Liver (tissue), 9 donors: ENCODE measurements around the gene ORM2. TPM values are rescaled to one million over a fixed set of nuclear protein-coding genes. Genes with fewer than 3 reads are reported as not detected.
A peak's percentile ranks its signal among the peaks of the same experiment; 100 is the strongest.
"Not testable (repeated sequence)": the region's sequence is repeated elsewhere in the genome, so short reads cannot be mapped to it uniquely, and the experiment has no call there.

Experiments used
- DNase-seq: peaks from one replicate; pipeline ENCODE4 v3.0.0-alpha.2; 2017; ENCODE audit warnings: low spot score
- H3K27ac ChIP-seq, 2 donors: one replicate each; pipeline ENCODE4 v1.7.0; 2013; ENCODE audit warnings: inconsistent platforms in 2 of 2, low read length in 2 of 2, control low read depth in 1 of 2, low read depth in 1 of 2, mild to moderate bottlenecking in 1 of 2
- H3K27me3 ChIP-seq, 4 donors: one replicate each; pipeline versions ENCODE4 v1.6.1 to v1.7.0; 2013; ENCODE audit warnings: low read length in 3 of 4, inconsistent platforms in 1 of 4, mild to moderate bottlenecking in 1 of 4, moderate library complexity in 1 of 4; ENCODE audit not compliant: control insufficient read depth in 4 of 4, insufficient read depth in 4 of 4
- H3K36me3 ChIP-seq, 4 donors: one replicate each; pipeline versions ENCODE4 v1.6.1 to v1.7.0; 2013; ENCODE audit warnings: low read length in 3 of 4, mild to moderate bottlenecking in 3 of 4, low read depth in 1 of 4, moderate library complexity in 1 of 4; ENCODE audit not compliant: control insufficient read depth in 4 of 4, insufficient read depth in 3 of 4
- H3K4me1 ChIP-seq, 4 donors: one replicate each; pipeline versions ENCODE4 v1.6.1 to v1.7.0; 2013; ENCODE audit warnings: low read length in 3 of 4, mild to moderate bottlenecking in 3 of 4, moderate library complexity in 1 of 4; ENCODE audit not compliant: control insufficient read depth in 4 of 4, insufficient read depth in 4 of 4
- H3K4me3 ChIP-seq, 3 donors: one replicate each; pipeline versions ENCODE4 v1.6.1 to v1.7.0; 2013; ENCODE audit warnings: low read length in 3 of 3, control low read depth in 1 of 3, low read depth in 1 of 3, mild to moderate bottlenecking in 1 of 3
- H3K9ac ChIP-seq, 2 donors: one replicate each; pipeline ENCODE4 v1.7.0; 2013; ENCODE audit warnings: low read length in 2 of 2, mild to moderate bottlenecking in 2 of 2, moderate library complexity in 2 of 2, control low read depth in 1 of 2, low read depth in 1 of 2
- H3K9me3 ChIP-seq, 4 donors: one replicate each; pipeline versions ENCODE4 v1.6.1 to v1.7.0; 2013; ENCODE audit warnings: low read length in 3 of 4; ENCODE audit not compliant: control insufficient read depth in 4 of 4
- EGR1 ChIP-seq, 2 donors: IDR thresholded peaks; 2 replicates each; pipeline ENCODE4 v1.6.1; 2016 to 2018; ENCODE audit warnings: antibody characterized with exemption in 2 of 2, low read depth in 2 of 2
- FOXA1 ChIP-seq: IDR thresholded peaks from 2 replicates; pipeline ENCODE4 v1.6.1; 2016; ENCODE audit warnings: antibody characterized with exemption
- HNF4A ChIP-seq, 2 donors: conservative IDR thresholded peaks; 2 replicates each; pipeline ENCODE4 v1.6.1; 2016; ENCODE audit warnings: antibody characterized with exemption in 2 of 2, mild to moderate bottlenecking in 2 of 2
- HNF4G ChIP-seq: IDR thresholded peaks from 2 replicates; pipeline ENCODE4 v1.6.1; 2016; ENCODE audit warnings: antibody characterized with exemption
- JUND ChIP-seq, 2 donors: IDR thresholded peaks; 2 replicates each; pipeline ENCODE4 v1.6.1; 2016; ENCODE audit warnings: antibody characterized with exemption in 2 of 2
- MAX ChIP-seq: IDR thresholded peaks from 2 replicates; pipeline ENCODE4 v1.6.1; 2016; ENCODE audit warnings: antibody characterized with exemption
- RAD21 ChIP-seq, 2 donors: IDR thresholded peaks; 2 replicates each; pipeline ENCODE4 v1.6.1; 2016; ENCODE audit warnings: antibody characterized with exemption in 2 of 2, mild to moderate bottlenecking in 2 of 2
- RXRA ChIP-seq, 2 donors: IDR thresholded peaks; 2 replicates each; pipeline ENCODE4 v1.6.1; 2017 to 2018; ENCODE audit warnings: antibody characterized with exemption in 2 of 2, mild to moderate bottlenecking in 1 of 2
- SP1 ChIP-seq: IDR thresholded peaks from 2 replicates; pipeline ENCODE4 v1.6.1; 2018; ENCODE audit warnings: antibody characterized with exemption, mild to moderate bottlenecking
- TAF1 ChIP-seq: conservative IDR thresholded peaks from 2 replicates; pipeline ENCODE4 v1.6.1; 2016; ENCODE audit warnings: antibody characterized with exemption, mild to moderate bottlenecking
- YY1 ChIP-seq: IDR thresholded peaks from 2 replicates; pipeline ENCODE4 v1.6.1; 2016; ENCODE audit warnings: antibody characterized with exemption, mild to moderate bottlenecking
- WGBS: extraction: QIAGEN DNeasy Blood & Tissue Kit; methylation state at CpG from one replicate; pipeline ENCODE4 v1.1.7; 2013; 5-methylcytosine and 5-hydroxymethylcytosine counted together
- polyA plus RNA-seq, 2 donors: library from polyadenylated mRNA; stranded (reverse) in 1 of 2; unstranded in 1 of 2; fragments of 200-250 nt in 1 of 2; fragments of >200 nt in 1 of 2; fragmentation: Nextera tagmentation in 1 of 2; extraction: Ambion mirVana in 1 of 2; gene quantifications; one replicate each; pipeline versions ENCODE4 v1.2.1 to v1.2.3, GENCODE V29; 2013 to 2015
- total RNA-seq, 2 donors: library from RNA; depleted of rRNA; stranded (reverse); fragments of >200 nt; gene quantifications; one replicate each; pipeline ENCODE4 v1.2.3, GENCODE V29; 2014
- TF ChIP-seq, protein P1 (sequence below): IDR thresholded peaks from 2 replicates; pipeline ENCODE4 v1.6.1; 2016; ENCODE audit warnings: antibody characterized with exemption, mild to moderate bottlenecking
- TF ChIP-seq, protein P2 (sequence below): fragments of 150-350 bp; IDR thresholded peaks from 2 replicates; pipeline ENCODE4 v1.5.1; 2017; ENCODE audit warnings: improper control_type of control experiment, low read depth, low read length; ENCODE audit not compliant: missing input control
- donor health status: healthy.
- donor health status: healthy.
- donor health status: healthy.
- donor health status: healthy.
- donor health status: healthy.

The ORM2 gene
- total and polyA plus RNA-seq, 4 donors: 276 to 7,373 (median 5,310) TPM

DNA sequence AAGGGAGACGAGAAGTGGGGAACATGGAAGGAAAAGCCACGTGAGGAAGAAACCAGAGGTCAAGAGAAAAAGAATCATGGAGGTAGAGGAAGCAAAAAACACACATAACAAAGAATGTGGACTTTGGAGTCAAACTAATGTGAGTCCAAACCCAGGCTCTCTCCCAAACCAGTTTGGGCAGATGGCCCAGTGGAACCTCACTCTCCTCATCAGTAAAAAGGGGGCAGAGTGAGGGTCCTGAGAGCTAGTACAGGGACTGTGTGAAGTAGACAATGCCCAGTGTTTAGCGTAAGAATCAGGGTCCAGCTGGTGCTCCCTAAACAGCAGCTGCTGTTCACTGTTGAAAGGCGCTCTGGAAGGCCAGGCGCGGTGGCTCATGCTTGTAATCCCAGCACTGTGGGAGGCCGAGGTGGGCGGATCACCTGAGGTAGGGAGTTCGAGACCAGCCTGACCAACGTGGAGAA is 1.3 kb upstream of the ORM2 start:
- not testable (repeated sequence) for DNase-seq, H3K27me3 ChIP-seq, H3K9me3 ChIP-seq, H3K9ac ChIP-seq
- Histone ChIP-seq H3K27ac (peak overlapping the region; percentile 82 to 97), H3K4me1 (peaks cover 9 to 56% (median 41%) of the 10 kb centered on the region in 4 donors), H3K36me3 (peaks cover 0 to 14% (median 7%) of the 10 kb centered on the region in 4 donors), H3K4me3 (peak overlapping the region; percentile 34 to 70 (median 55))
- TF ChIP-seq FOXA1 (peak; percentile 6), YY1 (peak; percentile 85), RXRA (IDR thresholded peaks at IDR 0.05) (peak; percentile 66 to 68), SP1 (peak; percentile 88), MAX (peak; percentile 73), HNF4A (conservative IDR thresholded peaks at IDR 0.05) (peak; percentile 89 to 94), HNF4G (peak; percentile 86), JUND (IDR thresholded peaks at IDR 0.05) (peak; percentile 33 to 38), RAD21 (IDR thresholded peaks at IDR 0.05) (peak in 1 of 2 donors; percentile 21), TAF1 (peak; percentile 28)
- TF ChIP-seq, protein P1, sequence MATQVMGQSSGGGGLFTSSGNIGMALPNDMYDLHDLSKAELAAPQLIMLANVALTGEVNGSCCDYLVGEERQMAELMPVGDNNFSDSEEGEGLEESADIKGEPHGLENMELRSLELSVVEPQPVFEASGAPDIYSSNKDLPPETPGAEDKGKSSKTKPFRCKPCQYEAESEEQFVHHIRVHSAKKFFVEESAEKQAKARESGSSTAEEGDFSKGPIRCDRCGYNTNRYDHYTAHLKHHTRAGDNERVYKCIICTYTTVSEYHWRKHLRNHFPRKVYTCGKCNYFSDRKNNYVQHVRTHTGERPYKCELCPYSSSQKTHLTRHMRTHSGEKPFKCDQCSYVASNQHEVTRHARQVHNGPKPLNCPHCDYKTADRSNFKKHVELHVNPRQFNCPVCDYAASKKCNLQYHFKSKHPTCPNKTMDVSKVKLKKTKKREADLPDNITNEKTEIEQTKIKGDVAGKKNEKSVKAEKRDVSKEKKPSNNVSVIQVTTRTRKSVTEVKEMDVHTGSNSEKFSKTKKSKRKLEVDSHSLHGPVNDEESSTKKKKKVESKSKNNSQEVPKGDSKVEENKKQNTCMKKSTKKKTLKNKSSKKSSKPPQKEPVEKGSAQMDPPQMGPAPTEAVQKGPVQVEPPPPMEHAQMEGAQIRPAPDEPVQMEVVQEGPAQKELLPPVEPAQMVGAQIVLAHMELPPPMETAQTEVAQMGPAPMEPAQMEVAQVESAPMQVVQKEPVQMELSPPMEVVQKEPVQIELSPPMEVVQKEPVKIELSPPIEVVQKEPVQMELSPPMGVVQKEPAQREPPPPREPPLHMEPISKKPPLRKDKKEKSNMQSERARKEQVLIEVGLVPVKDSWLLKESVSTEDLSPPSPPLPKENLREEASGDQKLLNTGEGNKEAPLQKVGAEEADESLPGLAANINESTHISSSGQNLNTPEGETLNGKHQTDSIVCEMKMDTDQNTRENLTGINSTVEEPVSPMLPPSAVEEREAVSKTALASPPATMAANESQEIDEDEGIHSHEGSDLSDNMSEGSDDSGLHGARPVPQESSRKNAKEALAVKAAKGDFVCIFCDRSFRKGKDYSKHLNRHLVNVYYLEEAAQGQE: peak; percentile 47
- WGBS: 35% methylated on average over 10 of the region's 10 CpGs

GRCh38 chr9:114328937-114329624 is 588 bp upstream of the ORM2 start:
- WGBS: 31% methylated on average over 11 of the region's 12 CpGs
- TF ChIP-seq SP1 (peak; percentile 51), JUND (IDR thresholded peaks at IDR 0.05) (peak in 1 of 2 donors; percentile 19), MAX (peak; percentile 62), TAF1 (peak; percentile 36), YY1 (peak; percentile 52), HNF4A (conservative IDR thresholded peaks at IDR 0.05) (peak; percentile 60 to 63), EGR1 (IDR thresholded peaks at IDR 0.05; ENCODE audit: low read depth in 2 of 2) (peak; percentile 24 to 31), RXRA (IDR thresholded peaks at IDR 0.05) (peak; percentile 47 to 72)
- H3K9me3 ChIP-seq, DNase-seq, H3K27me3 ChIP-seq, H3K36me3 ChIP-seq: not testable (repeated sequence)
- Histone ChIP-seq H3K27ac (peak overlapping the region; percentile 82 to 97), H3K4me3 (peak overlapping the region; percentile 34 to 70 (median 49)), H3K9ac (peak overlapping the region in 1 of 2 donors; percentile 67), H3K4me1 (peaks cover 9 to 51% (median 38%) of the 10 kb centered on the region in 4 donors)

- Histone ChIP-seq H3K27ac (peak overlapping the region; percentile 32 to 37), H3K4me3 (peak overlapping the region; percentile 61 to 75 (median 71)), H3K9me3 (no peaks in the 10 kb centered on the region), H3K4me1 (peaks cover 9 to 36% (median 24%) of the 10 kb centered on the region in 4 donors), H3K36me3 (peaks cover 0 to 2% (median 0%) of the 10 kb centered on the region in 4 donors), H3K27me3 (no peaks in the 10 kb centered on the region), H3K9ac (peak overlapping the region; percentile 58 to 68)
- TF ChIP-seq, protein P2, sequence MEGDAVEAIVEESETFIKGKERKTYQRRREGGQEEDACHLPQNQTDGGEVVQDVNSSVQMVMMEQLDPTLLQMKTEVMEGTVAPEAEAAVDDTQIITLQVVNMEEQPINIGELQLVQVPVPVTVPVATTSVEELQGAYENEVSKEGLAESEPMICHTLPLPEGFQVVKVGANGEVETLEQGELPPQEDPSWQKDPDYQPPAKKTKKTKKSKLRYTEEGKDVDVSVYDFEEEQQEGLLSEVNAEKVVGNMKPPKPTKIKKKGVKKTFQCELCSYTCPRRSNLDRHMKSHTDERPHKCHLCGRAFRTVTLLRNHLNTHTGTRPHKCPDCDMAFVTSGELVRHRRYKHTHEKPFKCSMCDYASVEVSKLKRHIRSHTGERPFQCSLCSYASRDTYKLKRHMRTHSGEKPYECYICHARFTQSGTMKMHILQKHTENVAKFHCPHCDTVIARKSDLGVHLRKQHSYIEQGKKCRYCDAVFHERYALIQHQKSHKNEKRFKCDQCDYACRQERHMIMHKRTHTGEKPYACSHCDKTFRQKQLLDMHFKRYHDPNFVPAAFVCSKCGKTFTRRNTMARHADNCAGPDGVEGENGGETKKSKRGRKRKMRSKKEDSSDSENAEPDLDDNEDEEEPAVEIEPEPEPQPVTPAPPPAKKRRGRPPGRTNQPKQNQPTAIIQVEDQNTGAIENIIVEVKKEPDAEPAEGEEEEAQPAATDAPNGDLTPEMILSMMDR: no peak
- peak; percentile 19 for TF ChIP-seq SP1
- DNase-seq: no peak
- WGBS: 30% methylated on average over 10 of the region's 10 CpGs
Measured at GRCh38 chr9:114330636-114331035, 967 bp downstream of the ORM2 start.

- Histone ChIP-seq H3K4me1 (peaks cover 8 to 34% (median 23%) of the 10 kb centered on the region in 4 donors), H3K4me3 (peak overlapping the region; percentile 61 to 75 (median 71)), H3K27ac (peak overlapping the region; percentile 32 to 37), H3K9ac (peak overlapping the region; percentile 31 to 45)
- not testable (repeated sequence) for H3K36me3 ChIP-seq, H3K27me3 ChIP-seq, DNase-seq, H3K9me3 ChIP-seq
- WGBS: 62% methylated on average over 15 of the region's 19 CpGs
Measured at GRCh38 chr9:114331229-114332195, 1.8 kb downstream of the ORM2 start.
